ENCODE data around the gene CENPP. TPM values are rescaled to one million over a fixed set of nuclear protein-coding genes. Genes with fewer than 3 reads are reported as not detected.

CENPP gene
- total RNA-seq, 1 donor from 2014 or later, result 1.9 TPM

GRCh38 chr9:92444841-92445240 is 119.1 kb downstream of the CENPP start:
- Histone ChIP-seq H3K79me2 (ENCODE audit: insufficient read depth, low read length) (no peaks in the 10 kb centered on the region), H3K4me2 (ENCODE audit: low read length) (no peak overlapping the region), H3K36me3 (ENCODE audit: insufficient read depth, low read length) (no peaks in the 10 kb centered on the region), H3K9me3 (ENCODE audit: insufficient read depth, low read depth, low read length) (no peaks in the 10 kb centered on the region), H2AFZ (ENCODE audit: low read depth, low read length) (no peak overlapping the region), H3K4me1 (ENCODE audit: insufficient read depth, low read length) (peaks cover 5% of the 10 kb centered on the region), H3K4me3 (ENCODE audit: insufficient read depth, low read depth, low read length) (no peak overlapping the region), H3K27ac (ENCODE audit: low read depth, low read length) (no peak overlapping the region), H3K27me3 (ENCODE audit: insufficient read depth, low read length) (no peaks in the 10 kb centered on the region), H3K9ac (ENCODE audit: low read length) (no peak overlapping the region), H4K20me1 (ENCODE audit: insufficient read depth, low read length) (no peaks in the 10 kb centered on the region)
- Mint-ChIP-seq H3K9me3 (ENCODE audit: unreplicated experiment) (no peaks in the 10 kb centered on the region), H3K36me3 (ENCODE audit: low read depth, unreplicated experiment) (no peaks in the 10 kb centered on the region), H3K27ac (ENCODE audit: unreplicated experiment) (no peak overlapping the region), H3K27me3 (ENCODE audit: low read depth, unreplicated experiment) (no peaks in the 10 kb centered on the region), H3K4me1 (ENCODE audit: low read depth, unreplicated experiment) (peaks cover 11% of the 10 kb centered on the region), H3K4me3 (ENCODE audit: unreplicated experiment) (no peak overlapping the region)
- no peak for DNase-seq (ENCODE audit: low read depth)
- no peak for TF ChIP-seq EZH2 (IDR thresholded peaks at IDR 0.05; ENCODE audit: insufficient read depth, low read length)
- TF ChIP-seq, protein P1, sequence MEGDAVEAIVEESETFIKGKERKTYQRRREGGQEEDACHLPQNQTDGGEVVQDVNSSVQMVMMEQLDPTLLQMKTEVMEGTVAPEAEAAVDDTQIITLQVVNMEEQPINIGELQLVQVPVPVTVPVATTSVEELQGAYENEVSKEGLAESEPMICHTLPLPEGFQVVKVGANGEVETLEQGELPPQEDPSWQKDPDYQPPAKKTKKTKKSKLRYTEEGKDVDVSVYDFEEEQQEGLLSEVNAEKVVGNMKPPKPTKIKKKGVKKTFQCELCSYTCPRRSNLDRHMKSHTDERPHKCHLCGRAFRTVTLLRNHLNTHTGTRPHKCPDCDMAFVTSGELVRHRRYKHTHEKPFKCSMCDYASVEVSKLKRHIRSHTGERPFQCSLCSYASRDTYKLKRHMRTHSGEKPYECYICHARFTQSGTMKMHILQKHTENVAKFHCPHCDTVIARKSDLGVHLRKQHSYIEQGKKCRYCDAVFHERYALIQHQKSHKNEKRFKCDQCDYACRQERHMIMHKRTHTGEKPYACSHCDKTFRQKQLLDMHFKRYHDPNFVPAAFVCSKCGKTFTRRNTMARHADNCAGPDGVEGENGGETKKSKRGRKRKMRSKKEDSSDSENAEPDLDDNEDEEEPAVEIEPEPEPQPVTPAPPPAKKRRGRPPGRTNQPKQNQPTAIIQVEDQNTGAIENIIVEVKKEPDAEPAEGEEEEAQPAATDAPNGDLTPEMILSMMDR (IDR thresholded peaks at IDR 0.05; ENCODE audit: insufficient read depth, low read depth, low read length), result no peak
- no peak for FAIRE-seq

DNA sequence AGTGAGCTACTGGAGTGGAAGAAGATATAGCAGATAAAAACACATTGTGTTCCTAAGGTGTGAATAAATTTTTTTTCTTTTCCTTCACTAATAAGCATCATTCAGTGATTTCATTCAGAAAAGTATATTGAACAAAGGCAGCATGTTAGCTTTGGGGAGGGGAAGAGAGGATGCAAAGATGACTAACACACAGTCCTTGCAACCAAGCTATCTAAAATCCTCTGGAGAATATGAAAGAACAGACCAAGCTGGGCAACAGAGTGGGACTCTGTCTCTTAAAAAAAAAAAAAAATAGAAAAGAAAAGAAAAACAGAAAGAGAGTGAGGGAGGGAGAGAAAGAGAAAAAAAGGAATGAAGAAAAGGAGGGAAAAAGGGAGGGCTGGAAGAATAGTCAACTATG is 120.8 kb downstream of the CENPP start:
- Histone ChIP-seq H3K27me3 (ENCODE audit: insufficient read depth, low read length) (no peaks in the 10 kb centered on the region), H2AFZ (ENCODE audit: low read depth, low read length) (no peak overlapping the region), H3K4me2 (ENCODE audit: low read length) (no peak overlapping the region), H3K4me3 (ENCODE audit: insufficient read depth, low read depth, low read length) (no peak overlapping the region), H3K4me1 (ENCODE audit: insufficient read depth, low read length) (peaks cover 3% of the 10 kb centered on the region), H3K27ac (ENCODE audit: low read depth, low read length) (no peak overlapping the region), H4K20me1 (ENCODE audit: insufficient read depth, low read length) (no peaks in the 10 kb centered on the region), H3K79me2 (ENCODE audit: insufficient read depth, low read length) (no peaks in the 10 kb centered on the region), H3K9me3 (ENCODE audit: insufficient read depth, low read depth, low read length) (no peaks in the 10 kb centered on the region), H3K36me3 (ENCODE audit: insufficient read depth, low read length) (no peaks in the 10 kb centered on the region), H3K9ac (ENCODE audit: low read length) (no peak overlapping the region)
- FAIRE-seq, result no peak
- H3K9me3 Mint-ChIP-seq (ENCODE audit: unreplicated experiment), result peaks cover 3% of the 10 kb centered on the region
- H3K4me3 Mint-ChIP-seq (ENCODE audit: unreplicated experiment), result no peak overlapping the region
- no peak overlapping the region for H3K27ac Mint-ChIP-seq (ENCODE audit: unreplicated experiment)
- H3K27me3 Mint-ChIP-seq (ENCODE audit: low read depth, unreplicated experiment), result no peaks in the 10 kb centered on the region
- H3K36me3 Mint-ChIP-seq (ENCODE audit: low read depth, unreplicated experiment), result no peaks in the 10 kb centered on the region
- H3K4me1 Mint-ChIP-seq (ENCODE audit: low read depth, unreplicated experiment), result peaks cover 7% of the 10 kb centered on the region
- no peak for DNase-seq (ENCODE audit: low read depth)
- no peak for TF ChIP-seq EZH2 (IDR thresholded peaks at IDR 0.05; ENCODE audit: insufficient read depth, low read length)
- TF ChIP-seq, protein P1 (IDR thresholded peaks at IDR 0.05; ENCODE audit: insufficient read depth, low read depth, low read length), result no peak

- Histone ChIP-seq H2AFZ (ENCODE audit: low read depth, low read length) (no peak overlapping the region), H3K27me3 (ENCODE audit: insufficient read depth, low read length) (no peaks in the 10 kb centered on the region), H3K27ac (ENCODE audit: low read depth, low read length) (no peak overlapping the region), H3K9ac (ENCODE audit: low read length) (no peak overlapping the region), H3K79me2 (ENCODE audit: insufficient read depth, low read length) (no peaks in the 10 kb centered on the region), H3K4me3 (ENCODE audit: insufficient read depth, low read depth, low read length) (no peak overlapping the region), H3K36me3 (ENCODE audit: insufficient read depth, low read length) (no peaks in the 10 kb centered on the region), H4K20me1 (ENCODE audit: insufficient read depth, low read length) (no peaks in the 10 kb centered on the region), H3K9me3 (ENCODE audit: insufficient read depth, low read depth, low read length) (no peaks in the 10 kb centered on the region), H3K4me2 (ENCODE audit: low read length) (no peak overlapping the region), H3K4me1 (ENCODE audit: insufficient read depth, low read length) (no peaks in the 10 kb centered on the region)
- Mint-ChIP-seq H3K27me3 (ENCODE audit: low read depth, unreplicated experiment) (no peaks in the 10 kb centered on the region), H3K36me3 (ENCODE audit: low read depth, unreplicated experiment) (no peaks in the 10 kb centered on the region), H3K4me1 (ENCODE audit: low read depth, unreplicated experiment) (no peaks in the 10 kb centered on the region), H3K27ac (ENCODE audit: unreplicated experiment) (no peak overlapping the region), H3K4me3 (ENCODE audit: unreplicated experiment) (no peak overlapping the region), H3K9me3 (ENCODE audit: unreplicated experiment) (peaks cover 3% of the 10 kb centered on the region)
- DNase-seq (ENCODE audit: low read depth), result no peak
- no peak for TF ChIP-seq EZH2 (IDR thresholded peaks at IDR 0.05; ENCODE audit: insufficient read depth, low read length)
- TF ChIP-seq, protein P1 (IDR thresholded peaks at IDR 0.05; ENCODE audit: insufficient read depth, low read depth, low read length), result no peak
- no peak for FAIRE-seq
These were observed 129.5 kb downstream of the CENPP start for GRCh38 chr9:92455217-92455616.

All from astrocyte (in vitro differentiated cells and primary cell).